D721Med (cell line): ENCODE data around the gene GSG1L.

Experiments used
- DNase-seq: peaks from one replicate; pipeline ENCODE4 v3.0.0; 2011; ENCODE audit warnings: low spot score; ENCODE audit not compliant: insufficient read length
- FAIRE-seq: peaks from 2 replicates; lab custom pipeline; 2011; peaks lifted over from hg19 to GRCh38; lab: Jason Lieb, UNC
- CTCF ChIP-seq: IDR thresholded peaks from 2 replicates; pipeline ENCODE4 v1.5.1; 2012; ENCODE audit warnings: mild to moderate bottlenecking, control low read depth; ENCODE audit not compliant: insufficient read depth; ENCODE audit errors: missing control alignments

Gene GSG1L

DNA sequence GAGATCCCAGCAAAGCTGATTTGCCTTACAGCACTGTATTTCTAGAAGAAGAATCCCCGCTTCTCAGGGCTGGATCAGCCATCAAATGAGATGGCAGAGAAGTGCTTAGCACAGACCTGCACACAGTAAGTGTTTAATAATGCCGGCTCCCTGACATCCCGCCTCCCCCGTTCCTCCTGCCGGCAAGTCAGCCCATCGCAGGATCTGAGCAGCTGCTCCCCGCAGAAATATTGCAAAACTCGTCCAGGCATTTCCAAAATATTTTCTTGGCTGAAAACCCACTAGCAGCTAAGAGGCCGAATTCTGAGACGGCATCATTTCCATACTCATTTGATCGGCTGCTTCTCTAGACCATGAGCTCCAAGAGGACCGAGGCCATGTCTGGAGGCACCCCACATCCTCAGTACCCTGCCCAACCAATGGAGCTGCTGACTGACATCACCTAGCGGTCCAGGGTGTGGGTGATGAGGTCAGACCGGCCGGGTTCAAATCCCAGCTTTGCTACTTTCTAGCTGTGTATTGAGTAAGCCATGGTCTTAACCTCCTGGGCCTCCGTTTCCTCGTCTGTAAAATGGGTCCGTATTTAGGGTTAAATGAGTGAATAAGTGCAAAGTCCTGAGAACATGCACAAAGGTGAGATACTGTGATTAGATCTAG lies 262.1 kb downstream of the GSG1L start:
- FAIRE-seq (no peak), DNase-seq (no peak)
- no peak for TF ChIP-seq CTCF

DNA sequence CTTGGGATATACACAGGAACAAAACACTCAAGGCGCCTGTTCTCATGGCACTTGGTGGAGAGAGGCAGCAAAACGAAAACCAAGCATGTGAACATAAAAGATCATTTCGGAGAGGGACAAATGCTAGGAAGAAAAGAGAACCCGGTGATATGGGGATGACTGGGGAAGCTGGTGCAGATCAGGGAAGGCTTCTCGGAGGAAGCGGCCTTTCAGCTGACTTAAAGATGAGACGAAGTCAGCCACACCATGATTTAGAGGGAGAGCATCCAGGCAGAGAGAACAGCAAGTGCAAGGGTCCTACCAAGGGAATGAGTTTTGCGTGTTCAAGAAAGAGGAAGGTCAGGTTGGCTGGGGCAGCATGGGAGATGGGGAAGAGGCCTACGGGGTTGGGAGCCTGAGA lies 262.7 kb downstream of the GSG1L start:
- no peak for FAIRE-seq
- no peak for DNase-seq
- TF ChIP-seq CTCF = no peak

GRCh38 chr16:27799896-27800295 lies 263.6 kb downstream of the GSG1L start:
- FAIRE-seq = no peak
- no peak for DNase-seq
- no peak for TF ChIP-seq CTCF

DNA sequence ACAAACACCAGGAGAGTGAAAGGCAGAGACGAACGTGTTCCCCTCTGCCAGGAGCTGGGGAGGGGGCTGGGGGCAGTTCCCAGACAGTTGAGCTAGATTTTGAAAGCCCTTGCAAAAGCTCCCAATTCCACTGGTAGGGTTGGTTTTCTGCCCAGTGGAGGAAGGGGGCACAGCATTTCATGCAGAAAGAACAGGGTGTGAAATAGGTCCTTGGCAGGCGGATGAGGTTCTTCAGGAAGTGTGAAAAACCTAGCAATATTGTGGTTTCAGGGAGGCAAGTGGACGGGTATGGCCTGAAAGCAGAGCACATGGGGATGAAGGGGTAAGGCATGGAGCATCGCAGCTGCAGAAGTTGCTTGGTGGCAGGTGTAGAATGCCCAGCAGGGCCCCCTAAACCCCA lies 265.3 kb downstream of the GSG1L start:
- no peak for TF ChIP-seq CTCF
- DNase-seq (no peak), FAIRE-seq (no peak)

- FAIRE-seq (no peak), DNase-seq (no peak)
- TF ChIP-seq CTCF = no peak
Measured at GRCh38 chr16:27795992-27796614, 267.4 kb downstream of the GSG1L start.

DNA sequence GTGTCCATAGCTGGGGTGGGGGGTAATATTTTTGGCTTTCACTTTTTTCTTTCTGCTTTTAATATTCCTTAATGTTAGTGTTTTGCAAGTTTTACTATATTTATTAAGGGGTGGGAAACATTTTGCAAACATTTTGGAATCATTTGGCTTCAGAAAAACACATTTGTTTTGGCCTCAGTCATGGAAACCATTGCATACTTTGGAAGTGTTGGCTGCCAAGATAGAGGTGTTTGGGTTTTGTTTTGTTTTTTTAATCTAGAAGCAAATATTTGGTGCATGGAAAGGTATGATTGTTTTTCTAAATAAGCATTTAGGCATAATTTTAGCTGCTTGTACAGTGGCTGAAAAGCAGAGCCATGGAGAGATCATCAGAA lies 270.3 kb downstream of the GSG1L start:
- FAIRE-seq (no peak), DNase-seq (no peak)

More for the DNA sequence above, 270.3 kb downstream of the GSG1L start:
- TF ChIP-seq CTCF = no peak
